GM18867 (cell line): ENCODE results near the gene GJA9.
"Not testable (repeated sequence)": the region's sequence is repeated elsewhere in the genome, so short reads cannot be mapped to it uniquely, and the experiment has no call there.

Experiments used
- ATAC-seq: cut with Tn5 transposase; IDR thresholded peaks from one replicate; pipeline ENCODE4 v1.9.1; 2021; ENCODE audit warnings: mild to moderate bottlenecking, moderate library complexity; ENCODE audit not compliant: unreplicated experiment

The GJA9 gene

DNA sequence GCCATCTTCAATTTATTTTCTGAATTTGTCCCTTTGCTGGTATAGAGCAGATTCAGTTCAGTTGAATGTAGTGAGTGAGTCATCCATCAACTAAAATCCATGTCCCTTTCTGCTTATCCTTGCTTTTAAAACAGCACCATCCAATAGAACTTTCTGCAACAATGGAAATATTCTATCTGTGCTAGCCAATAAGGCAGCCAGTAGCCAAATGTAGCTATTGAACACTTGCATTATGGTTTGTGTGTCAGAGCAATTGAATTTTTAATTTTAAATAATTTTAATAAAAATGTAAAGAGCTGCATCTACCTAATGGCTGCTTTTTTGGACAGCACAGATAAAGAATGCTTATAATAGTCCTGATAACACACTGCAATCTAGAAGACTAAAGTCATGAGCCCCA, at the start of gene GJA9:
TSS of gene GJA9 (minus strand) at position 101 of the 400 bp plus-strand sequence. CDS start 5,489 bp downstream, outside the sequence.
- no peak for ATAC-seq

- no peak for ATAC-seq
Observed at GRCh38 chr1:38929476-38929875, 48.1 kb upstream of the GJA9 start.

DNA sequence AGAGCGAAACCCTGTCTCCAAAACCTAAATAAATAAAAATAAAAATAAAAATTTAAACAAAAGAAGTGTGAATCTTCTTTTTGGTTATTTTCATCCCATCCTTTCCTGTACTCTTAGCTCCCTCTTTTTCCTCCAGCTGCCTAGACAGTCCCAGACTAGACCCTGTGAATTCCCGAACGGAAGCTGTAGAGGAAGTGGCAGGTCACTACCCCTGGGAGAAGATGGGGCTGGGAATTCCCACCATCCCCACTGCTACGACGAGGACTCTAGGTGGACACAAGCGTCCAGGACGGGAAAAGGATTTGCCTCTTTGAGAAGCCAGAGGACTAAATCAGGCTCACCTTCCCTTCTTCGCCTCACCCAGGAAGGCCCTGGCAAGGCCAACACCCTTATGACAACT, 47.7 kb upstream of the GJA9 start:
- ATAC-seq: no peak

- no peak for ATAC-seq
Observed at GRCh38 chr1:38926091-38926490, 44.7 kb upstream of the GJA9 start.

DNA sequence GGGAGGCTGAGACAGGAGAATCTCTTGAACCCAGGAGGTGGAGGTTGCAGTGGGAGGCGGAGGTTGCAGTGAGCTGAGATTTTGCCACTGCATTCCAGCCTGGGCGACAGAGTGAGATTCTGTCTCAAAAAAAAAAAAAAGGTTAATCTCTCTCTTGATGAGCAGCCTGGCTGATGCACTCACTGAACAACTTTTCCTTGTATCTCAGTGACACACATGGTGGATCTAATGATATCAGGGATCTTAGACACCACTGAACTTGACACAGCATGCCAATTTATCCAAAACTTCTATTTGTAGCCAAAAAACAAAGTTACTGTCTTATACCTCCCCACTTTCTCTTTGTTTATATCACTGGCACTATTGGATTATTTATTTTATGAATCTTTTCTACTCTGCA, 44.0 kb upstream of the GJA9 start:
- ATAC-seq: no peak

GRCh38 chr1:38923607-38924006, 42.2 kb upstream of the GJA9 start:
- ATAC-seq: no peak

DNA sequence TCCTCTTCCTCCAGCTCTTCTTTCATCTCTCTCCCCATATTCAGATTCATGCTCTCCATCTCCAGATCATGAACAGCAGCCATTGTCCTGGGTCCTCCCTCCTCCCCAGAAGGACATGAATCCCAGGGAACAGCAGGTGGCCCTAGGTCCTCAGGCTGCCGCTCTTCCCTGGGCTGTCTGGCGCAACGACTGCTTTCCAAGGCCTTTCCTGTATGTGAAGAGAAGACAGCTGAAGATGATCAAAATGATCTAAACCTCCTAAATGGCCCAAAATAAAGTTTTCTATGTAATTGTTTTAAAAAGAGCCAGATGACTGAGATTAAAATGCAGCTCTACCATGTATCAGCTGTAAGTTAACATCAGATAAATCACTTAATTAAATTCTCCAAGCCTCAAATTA, 37.7 kb upstream of the GJA9 start:
- no peak for ATAC-seq

DNA sequence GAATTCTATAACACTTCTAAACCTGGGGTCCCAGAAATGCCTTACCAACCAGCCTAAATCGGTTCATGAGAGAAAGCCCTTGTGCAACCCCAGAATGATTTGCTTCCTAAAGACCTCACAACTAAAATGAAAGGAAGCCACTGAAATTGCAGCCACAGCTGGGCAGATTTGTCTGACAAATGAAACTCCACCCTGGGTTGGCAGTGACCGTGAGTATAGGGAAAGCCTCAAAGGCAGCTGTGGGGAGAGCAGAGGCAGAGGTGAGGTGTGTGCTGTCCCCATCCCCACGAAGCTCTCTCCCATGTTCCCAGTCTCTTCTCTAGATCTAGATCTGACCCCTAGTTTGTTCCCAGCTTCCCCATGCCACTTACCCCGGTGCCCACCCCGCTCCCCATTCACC, 37.2 kb upstream of the GJA9 start:
- ATAC-seq: no peak

GRCh38 chr1:38917772-38918171, 36.4 kb upstream of the GJA9 start:
- ATAC-seq: no peak

GRCh38 chr1:38917337-38917736, 36.0 kb upstream of the GJA9 start:
- ATAC-seq: no peak

DNA sequence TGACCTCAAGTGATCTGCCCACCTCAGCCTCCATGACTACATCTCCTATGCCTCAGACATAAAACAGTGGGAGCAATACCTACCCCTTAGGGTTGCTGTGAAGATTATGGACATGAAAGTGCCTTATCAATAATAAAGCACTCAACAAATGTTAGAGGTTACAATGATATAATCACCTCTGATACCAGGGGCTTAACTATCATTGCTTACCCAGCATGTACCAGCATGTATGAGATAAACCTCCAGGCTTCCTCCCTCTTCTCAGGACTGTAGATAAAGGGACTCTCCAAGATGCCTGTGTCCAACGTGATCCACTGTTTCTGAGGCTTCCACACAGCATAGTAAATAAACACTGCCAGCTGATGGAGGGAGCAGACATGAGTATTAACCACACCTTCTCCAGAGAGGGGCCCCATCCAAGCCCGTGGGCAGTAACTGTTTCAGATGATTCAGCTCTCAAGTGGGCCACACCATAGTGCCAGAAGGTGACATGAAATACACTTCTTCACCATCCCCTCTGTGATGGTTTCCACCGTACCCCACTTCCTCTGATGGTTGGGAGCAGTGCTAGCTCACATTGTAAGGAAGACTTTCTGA, 34.1 kb upstream of the GJA9 start:
- no peak for ATAC-seq

DNA sequence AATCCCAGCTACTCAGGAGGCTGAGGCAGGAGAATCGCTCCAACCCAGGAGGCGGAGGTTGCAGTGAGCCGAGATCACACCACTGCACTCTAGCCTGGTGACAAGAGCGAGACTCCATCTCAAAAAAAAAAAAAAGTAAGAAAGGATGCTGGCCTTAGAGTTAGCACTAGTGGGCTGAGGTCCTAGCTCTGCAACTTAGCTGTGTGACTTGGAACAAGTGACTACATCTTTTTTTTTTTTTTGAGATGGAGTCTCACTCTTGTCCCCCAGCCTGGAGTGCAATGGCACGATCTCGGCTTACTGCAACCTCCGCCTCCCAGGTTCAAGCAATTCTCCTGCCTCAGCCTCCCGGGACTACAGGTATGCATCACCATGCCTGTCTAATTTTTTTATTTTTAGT, 33.5 kb upstream of the GJA9 start:
- ATAC-seq: not testable (repeated sequence)

GRCh38 chr1:38908821-38909220, 27.4 kb upstream of the GJA9 start:
- ATAC-seq: no peak

GRCh38 chr1:38905985-38906384, 24.6 kb upstream of the GJA9 start:
- ATAC-seq: no peak

- ATAC-seq: no peak
Observed at GRCh38 chr1:38899560-38899959, 18.2 kb upstream of the GJA9 start.

GRCh38 chr1:38898653-38899230, 17.4 kb upstream of the GJA9 start:
- ATAC-seq: no peak

DNA sequence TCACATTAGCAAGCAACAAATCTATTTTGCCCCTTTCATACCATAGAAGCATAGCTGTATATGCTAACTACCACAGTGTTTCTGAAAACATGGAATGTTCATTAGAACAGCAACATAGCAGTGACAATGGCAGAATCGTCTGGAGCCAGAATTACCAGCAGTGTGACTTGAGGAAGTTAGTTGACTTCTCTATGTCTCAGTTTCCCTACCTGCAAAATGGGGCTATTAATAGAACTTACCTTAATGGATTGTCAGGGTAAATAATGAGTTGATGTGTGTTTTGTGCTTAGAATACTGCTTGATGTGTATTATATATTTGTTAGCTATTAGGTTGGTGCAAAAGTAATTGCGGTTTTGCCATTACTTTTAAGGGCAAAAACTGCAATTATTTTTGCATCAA, 14.8 kb upstream of the GJA9 start:
- ATAC-seq: no peak

GRCh38 chr1:38892976-38893375, 11.6 kb upstream of the GJA9 start:
- ATAC-seq: no peak

- no peak for ATAC-seq
Observed at GRCh38 chr1:38891753-38892152, 10.4 kb upstream of the GJA9 start.

DNA sequence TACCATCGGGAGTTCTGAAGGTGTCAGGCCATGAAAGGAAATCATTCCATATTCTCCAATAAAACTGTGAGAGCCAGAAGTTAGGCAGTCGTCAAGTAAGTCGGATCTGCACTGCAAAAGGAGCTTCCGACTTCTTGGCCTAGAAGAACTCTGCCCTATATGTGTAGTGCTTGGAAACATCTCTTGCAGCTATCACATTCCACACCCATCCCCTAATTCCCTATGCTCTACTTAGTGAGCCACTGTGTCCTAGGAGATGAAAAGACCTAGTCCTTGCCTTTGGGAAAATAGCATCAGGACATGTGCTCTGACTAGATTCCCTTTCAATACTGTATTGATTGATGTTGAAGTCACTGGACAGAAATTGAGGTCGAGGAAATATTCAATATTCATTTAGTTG, 8.2 kb upstream of the GJA9 start:
- no peak for ATAC-seq

DNA sequence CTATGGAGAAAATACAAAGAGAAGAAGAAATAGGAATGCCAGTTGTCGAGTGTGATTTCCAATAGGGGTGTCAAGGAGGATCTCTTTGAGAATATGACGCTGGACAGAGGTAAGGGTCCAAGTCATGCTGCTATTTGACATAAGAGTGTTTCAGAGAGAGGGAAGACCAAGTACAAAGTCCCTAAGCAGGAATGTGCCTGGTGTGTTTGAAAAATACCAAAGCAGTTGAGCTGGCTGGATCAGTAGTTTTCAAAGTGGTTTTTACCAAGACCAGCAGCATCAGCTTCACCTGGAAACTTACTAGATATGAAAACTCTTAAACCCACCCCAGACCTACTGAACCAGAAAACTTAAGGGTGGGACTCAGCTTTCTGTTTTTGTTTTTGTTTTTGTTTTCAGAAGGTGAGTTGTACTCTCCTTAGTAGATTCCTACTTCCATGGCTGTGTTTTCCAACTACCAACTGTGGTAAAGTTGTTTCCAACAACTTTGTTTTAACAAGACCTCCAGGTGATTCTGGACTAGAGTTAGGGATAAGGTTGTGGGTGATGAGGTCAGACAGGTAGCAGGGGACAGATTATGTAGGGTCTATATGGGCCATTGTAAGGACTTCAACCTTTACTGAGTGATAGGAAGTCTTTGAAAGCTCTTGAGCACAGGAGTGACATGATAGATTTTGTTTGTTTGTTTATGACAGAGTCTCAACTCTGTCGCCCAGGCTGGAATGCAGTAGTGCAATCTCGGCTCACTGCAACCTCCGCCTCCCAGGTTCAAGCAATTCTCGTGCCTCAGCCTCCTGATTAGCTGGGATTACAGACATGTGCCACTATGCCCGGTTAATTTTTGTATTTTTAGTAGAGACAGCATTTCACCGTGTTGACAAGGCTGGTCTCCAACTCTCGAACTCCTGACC, 7.3 kb upstream of the GJA9 start:
- no peak for ATAC-seq

- no peak for ATAC-seq
Observed at GRCh38 chr1:38885092-38885491, 3.7 kb upstream of the GJA9 start.
